Left forelimb (tissue), 1 donor: ENCODE measurements around the gene RB1.
"Not testable (repeated sequence)": the region's sequence is repeated elsewhere in the genome, so short reads cannot be mapped to it uniquely, and the experiment has no call there.

Experiments used
- DNase-seq: peaks from one replicate; pipeline ENCODE4 v3.0.0-alpha.2; 2018; ENCODE audit warnings: low spot score

Gene RB1

DNA sequence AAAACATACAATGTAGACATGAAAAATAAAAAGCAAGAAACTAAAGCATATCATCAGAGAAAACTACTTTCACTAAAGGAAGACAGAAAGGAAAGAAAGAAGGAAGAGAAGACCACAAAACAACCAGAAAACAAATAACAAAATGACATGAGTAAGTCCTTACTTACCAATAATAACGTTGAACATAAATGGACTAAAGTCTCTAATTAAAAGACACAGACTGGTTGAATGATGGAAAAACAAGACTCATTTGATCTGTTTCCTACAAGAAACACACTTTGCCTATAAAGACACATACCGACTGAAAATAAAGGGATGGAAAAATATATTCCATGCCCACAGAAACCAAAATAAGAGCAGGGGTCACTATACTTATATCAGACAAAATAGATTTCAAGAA lies 46.0 kb downstream of the RB1 start:
- DNase-seq, result no peak

DNA sequence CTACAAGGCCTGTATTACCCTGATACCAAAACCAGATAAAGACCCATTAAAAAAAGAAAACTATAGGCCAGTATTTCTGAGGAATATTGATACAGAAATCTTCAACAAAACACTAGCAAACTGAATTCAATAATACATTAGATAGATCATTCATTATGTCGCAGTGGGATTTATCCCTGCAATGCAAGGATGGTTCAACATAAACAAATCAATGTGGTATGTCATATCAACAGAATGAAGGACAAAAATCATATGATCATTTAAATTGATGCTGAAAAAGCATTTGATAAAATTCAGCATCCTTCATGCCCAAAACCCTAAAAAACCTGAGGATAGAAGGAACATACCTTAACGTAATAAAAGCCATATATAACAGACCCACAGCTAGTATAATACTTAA lies 50.0 kb downstream of the RB1 start:
- no peak for DNase-seq

DNA sequence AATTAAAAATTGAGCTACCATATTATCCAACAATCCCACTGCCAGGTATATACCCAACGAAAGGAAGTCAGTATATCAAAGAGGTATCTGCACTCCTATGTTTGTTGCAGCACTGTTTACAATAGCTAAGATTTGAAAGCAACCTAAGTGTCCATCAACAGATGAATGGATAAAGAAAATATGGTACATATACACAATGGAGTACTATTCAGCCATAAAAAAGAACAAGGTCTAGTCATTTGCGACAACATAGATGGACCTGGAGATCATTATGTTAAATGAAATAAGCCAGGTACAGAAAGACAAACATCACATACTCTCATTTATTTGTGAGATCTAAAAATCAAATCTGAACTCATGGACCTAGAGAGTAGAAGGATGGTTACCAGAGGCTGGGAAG lies 52.0 kb downstream of the RB1 start:
- not testable (repeated sequence) for DNase-seq

DNA sequence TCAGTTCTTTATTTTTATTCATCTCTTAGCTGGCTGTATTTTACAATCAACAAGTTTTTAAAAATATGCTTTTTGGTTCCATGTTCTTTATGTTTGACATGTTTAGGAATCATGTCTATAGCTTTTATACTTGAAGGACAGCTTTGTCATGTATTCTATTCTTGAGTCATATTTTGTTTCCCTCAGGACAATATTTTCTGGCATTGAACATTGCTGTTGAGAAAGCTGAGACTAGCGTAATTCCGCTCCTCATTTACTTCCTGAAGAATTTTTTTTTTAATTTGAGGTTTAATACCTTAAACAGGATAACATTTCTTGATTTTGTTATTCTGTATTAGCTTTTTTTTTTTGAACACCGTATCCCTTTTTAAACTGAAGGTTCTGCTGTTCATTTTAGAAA lies 53.2 kb downstream of the RB1 start:
- no peak for DNase-seq

DNA sequence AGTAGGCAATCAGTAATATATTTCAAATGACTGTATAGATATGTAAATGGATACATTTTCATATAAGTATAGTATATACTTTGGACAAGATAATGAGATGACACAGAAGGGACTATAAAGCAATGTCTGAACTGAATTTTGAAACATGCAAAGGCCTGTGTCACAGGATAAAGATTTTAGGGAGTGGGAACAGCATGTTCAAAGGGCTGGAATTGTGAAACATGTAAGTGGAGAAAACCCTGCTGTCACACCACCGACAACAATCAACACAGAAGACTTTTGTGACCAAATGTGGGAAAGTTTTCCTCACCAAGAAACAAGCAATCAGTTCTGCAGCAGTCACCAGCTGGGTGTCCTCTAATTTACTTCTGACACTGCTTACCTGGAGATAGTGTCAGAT lies 66.4 kb downstream of the RB1 start:
- DNase-seq, result no peak

DNA sequence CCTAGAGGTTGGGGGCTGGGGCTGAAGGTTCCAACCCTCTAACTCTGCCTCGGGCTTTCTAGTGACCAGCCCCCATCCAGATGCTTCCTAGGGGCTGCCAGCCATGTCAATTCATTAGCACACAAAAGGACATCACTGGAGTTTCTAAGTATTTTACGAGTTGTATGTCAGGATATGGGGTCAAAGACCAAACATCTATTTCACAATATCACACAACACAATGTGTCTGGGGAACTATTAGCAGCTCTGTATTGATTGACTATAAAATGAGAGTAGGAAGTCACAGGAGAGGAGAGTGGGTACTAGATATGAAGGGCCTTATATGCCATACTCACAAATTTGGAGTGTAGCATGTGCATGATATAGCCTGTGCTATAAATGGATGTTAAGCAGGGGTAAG lies 67.3 kb downstream of the RB1 start:
- DNase-seq, result no peak

DNA sequence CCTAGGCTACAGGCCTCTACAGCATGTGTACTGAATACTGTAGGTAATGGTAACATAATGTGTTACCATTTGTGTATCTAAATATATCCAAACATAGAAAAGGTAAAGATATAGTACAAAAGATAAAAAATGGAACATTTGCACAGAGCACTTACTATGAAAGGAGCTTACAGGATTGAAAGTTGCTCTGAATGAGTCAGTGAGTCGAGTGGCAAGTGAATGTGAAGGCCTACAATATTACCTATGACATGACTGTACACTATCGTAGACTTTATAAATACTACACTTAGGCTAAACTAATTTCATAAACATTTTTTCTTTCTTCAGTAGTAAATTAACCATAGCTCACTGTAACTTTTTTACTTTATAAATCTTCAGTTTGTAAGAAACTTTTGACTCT lies 74.3 kb downstream of the RB1 start:
- no peak for DNase-seq

DNA sequence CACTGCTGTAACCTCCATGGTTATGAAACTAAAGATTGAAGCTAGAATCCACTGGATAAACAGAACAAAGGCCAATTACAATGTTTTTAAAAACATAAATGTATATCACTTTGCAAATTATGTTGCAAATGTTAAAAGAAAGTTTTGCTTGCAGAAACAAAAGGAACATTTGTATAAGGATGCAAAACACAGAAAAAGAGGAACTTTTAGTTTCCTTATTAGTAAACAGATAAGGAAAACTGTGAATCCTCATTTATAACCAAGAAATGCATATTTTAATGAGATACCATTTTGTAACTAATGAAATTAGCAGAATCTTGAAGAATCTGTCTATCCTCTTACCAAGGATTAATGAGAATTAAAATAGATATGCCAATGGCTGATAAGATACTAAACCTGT lies 77.0 kb downstream of the RB1 start:
- DNase-seq, result no peak

DNA sequence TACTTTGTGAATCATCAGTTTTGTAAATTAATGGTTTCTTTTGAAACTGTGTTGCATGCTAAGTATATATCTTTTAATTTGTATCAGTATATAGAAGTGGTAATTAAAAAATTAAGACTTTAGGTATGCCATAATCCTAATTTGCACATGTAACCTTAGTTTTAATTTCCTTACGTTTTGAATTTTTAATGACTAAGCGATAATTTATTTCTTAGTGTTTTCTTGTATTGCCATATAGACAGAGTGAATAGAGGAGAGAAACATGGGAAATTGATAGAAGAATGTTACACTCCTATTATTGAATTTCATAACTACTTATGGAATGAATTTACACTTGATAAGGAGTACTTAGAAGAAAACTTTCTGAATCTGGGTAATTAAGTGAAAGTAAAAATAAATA lies 79.8 kb downstream of the RB1 start:
- no peak for DNase-seq

DNA sequence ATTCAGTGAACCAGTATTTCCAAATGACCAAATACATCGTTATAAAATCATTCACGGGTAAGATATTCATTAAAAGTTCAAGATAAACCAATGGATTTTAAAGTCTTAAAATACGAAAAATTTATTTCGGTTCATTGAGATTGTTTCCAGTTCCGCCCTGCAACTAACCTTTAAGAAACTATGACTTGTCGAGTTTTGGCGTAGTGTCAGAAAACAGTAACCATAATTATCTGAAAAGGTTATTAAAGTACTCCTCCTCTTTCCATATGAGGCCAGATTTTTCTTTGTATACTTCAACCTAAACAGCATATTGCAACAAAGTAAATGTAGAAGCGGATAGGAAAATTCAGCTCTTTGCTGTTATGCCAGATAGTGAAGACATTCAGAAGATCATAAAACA lies 83.3 kb downstream of the RB1 start:
- DNase-seq, result no peak

DNA sequence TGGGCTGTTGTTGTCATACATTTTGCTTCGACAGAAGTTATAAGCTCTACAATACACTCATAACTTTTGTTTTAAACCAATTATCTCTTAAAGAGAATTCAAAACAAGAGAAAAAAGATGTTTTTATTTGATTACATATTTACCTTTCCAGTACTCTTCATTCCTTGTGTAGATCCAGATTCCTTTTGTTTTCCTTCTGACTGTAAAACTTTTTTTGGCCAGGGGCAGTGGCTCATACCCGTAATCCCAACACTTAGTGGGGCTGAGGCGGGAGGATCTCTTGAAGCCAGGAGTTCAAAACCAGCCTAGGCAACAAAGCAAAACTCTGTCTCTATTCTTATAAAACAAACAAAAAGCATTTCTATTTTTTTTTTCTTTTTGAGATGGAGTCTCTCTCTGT lies 87.7 kb downstream of the RB1 start:
- DNase-seq, result no peak

DNA sequence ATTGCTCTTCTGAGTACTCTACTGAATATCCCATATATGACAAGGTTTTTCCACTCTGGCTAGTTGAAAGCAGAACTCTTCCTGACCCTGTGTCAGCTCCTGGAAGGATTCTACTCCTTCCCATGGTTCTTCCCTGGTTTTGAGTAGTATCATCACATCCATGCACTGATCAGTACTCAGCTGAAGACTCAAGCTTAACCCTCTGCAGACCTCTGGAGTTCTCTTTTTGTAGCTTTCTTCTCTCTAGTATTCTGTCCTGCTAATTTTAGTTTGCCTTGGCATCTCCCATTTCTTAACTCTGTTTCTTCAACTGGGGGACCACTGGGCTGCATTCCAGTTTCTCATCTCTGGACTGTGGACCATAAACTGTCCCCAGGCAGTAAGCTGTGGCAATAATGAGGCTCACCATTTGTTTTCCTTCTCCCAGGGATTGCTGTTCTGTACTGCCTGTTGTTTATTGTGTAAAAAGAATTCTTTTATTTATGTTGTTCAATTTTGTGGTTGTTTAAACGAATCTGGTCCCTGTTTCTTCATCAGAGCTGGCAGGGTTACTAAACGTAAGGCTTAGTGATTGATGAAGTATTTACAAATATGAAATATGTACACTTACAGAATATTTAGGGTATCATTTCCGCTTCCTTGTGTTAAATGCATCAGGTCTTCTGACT lies 89.6 kb downstream of the RB1 start:
- DNase-seq, result no peak

DNA sequence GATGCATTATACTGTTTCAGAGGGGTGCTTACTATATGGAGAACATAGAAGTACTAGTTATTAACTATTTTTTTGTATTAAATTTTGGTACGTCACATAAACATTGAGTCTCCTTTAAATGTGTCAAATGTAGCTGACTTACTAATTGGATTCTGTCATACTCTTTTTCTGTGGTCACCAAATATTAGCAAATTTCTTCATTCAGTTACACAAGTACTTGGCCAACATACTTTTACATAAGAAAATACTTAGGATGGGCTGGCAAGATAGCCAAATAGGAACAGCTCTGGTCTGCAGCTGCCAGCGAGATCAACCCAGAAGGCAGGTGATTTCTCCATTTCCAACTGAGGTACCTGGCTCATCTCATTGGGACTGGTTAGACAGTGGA lies 90.1 kb downstream of the RB1 start:
- no peak for DNase-seq

DNA sequence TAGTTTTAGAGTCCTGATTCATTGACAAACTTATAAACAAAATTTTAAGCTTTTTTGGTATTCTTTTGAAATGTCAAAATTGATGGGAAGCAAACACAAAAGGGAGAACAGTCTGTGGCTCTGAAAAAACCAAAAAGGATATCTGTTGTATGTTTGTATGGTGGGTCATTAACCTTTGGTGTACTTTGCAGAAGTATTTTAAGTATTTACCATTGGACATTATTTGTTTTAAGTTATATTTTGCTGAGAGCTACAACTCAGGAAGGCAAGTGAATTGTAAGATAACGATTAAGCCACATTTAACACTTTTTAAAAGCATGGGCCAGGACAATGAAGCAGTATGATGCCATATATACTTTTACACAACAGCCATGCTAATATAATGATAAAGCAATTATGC lies 94.2 kb downstream of the RB1 start:
- DNase-seq, result no peak

DNA sequence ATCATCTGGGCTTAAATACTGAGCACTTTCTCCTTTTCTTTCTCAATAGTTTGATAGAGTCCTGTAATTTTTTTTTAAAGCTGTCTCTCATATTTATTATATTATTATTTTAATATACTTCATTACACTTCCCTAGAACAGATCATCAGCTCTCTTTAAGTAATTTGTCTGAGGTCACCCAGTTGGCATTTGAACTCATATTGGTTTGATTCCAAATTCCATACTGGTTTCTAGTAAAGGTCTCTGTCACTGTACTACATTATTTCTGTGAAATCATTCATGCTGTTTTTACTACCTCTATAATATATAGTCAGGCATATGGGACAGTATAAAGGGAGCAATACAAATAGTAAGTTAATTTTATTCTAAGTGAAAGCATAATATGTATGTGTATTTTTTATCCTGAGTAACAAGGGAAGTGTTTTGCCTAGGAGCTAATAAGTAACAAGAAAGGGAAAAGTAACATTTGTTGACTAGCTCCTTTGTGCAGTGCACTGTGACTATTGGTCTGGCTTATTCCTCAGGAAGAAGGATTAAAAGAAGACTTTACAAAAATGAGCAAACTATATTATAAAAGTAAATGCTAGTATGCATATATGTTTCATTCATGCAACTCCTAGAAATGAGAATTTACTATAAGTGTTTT lies 95.0 kb downstream of the RB1 start:
- no peak for DNase-seq

DNA sequence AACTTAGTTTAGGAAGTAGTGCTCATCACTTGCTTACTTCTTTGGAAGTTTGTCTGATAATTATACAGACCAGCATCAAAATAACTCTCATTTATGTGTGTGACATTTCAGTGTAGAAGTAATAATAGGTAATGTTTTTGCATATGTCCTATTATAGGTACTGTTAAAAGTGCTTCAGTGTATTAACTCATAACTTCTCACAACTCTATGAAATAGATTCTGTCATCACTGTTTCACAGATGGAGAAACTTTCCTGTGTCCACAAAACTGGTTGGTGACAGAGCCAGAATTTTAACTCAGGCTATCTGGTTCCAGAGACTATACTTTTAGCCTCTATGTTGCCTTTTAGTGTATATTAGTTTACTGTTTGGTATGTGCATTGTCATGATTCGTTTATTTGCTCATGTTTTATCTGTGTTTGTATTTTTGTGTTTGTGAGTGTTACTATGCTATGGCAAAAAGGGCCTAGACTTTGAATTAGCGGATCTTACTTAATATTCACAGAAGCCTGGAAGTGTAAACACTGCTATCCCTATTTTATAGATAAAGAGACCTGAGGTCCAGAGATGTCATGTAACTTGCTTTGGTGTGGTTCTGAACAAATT lies 96.6 kb downstream of the RB1 start:
- DNase-seq, result no peak

DNA sequence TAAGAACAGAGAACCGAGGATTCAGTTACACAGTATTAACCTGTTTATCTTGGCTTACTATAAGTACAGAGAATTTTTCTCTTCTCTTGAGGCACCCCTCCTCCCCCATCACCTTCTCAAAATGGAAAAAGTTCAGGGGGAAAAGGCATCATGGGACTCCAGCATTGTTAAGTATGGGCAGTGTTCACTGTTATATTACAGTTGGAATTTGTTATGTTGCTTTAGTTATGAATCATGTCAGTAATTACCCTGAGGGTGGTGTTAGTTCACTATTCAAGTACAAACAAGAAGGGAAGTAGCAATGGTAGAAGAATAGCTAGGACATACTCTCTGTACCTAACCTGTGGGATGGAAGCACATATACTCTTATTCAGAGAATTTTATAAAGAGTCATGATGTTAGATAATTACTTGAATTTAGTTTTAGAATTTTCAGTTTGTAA lies 97.3 kb downstream of the RB1 start:
- DNase-seq, result no peak

DNA sequence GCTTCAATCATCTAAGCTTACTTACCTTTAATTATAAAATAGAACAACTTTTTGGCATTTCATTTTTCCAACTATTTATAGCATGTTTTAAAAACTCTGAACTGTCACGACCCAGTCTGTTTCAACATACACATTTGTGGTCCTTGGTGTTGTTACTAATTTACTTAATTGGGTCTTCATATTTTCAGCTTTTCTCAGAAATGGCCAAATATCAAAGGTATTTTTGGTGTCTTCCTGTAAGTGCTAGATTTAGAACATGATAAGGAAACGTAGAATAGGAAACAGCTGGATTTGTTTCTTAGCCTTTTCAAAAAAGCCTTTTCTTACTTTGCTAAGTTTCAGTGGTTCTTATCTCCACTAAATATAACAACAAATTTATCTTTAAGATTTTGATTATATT lies 97.9 kb downstream of the RB1 start:
- DNase-seq, result no peak

DNA sequence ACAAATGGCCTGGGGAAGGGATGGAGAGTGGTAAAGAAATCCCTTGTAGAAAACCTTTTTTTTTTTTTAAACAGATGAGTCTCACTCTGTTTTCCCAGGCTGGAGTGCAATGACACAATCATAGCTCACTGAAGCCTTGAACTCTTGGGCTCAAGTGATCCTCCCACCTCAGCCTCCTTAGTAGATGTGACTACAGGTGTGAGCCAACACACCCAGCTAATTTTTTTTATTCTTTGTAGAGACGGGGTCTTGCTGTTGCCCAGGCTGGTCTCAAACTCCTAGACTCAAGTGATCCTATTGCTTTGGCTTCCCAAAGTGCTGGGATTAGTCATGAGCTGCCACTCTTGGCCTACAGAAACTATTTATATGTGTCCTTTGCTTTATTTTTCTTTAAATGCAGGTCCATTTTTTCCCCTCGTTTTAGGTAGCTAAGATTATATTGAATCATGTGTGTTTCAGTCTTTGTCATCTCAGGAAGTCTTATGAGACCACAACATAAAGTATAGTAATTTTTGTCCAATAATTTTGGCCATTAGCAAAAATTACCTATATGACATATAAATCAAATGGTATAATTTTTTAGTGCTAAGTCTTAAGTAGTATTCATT lies 98.9 kb downstream of the RB1 start:
- DNase-seq, result no peak

DNA sequence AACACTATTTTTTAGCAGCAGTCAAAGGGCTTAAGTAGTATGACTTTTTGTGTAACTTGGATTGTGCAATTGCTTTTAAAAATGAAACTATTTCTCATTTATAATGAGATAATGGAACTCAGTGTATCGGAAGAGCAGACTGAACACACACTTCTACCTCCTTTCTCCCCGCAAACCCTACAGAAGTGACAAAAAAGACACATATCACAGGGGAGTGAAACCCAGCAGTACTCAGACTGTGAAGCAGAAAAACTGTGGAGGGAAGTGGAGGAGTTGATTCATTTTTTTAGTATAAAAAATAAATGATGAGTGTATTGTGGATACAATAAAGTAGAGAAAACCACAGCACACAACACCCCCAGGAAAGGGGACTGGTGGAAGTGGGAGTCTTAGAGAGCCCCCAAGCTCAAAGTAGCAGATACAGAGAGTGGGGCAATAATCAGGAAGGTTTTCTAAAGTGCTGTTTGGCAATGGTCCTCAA lies 99.6 kb downstream of the RB1 start:
- DNase-seq, result no peak

DNA sequence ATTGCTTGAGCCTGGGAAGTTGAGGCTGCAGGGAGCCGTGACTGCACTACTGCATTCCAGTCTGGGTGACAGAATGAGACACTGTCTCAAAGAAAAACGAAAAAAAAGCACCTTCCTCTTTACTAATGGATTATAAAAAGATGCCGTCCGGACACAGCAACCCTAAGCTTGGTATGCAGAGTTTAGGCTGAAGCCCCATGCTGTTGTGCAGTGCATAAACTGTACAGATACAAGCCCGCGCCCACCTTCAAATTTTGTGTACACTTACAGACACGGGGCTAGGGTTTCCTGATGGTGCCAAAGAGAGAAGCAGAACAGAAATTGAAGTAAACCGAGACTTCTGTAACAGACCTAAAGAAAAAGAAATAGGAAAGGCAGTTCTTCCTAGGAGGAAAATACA lies 100.4 kb downstream of the RB1 start:
- no peak for DNase-seq

DNA sequence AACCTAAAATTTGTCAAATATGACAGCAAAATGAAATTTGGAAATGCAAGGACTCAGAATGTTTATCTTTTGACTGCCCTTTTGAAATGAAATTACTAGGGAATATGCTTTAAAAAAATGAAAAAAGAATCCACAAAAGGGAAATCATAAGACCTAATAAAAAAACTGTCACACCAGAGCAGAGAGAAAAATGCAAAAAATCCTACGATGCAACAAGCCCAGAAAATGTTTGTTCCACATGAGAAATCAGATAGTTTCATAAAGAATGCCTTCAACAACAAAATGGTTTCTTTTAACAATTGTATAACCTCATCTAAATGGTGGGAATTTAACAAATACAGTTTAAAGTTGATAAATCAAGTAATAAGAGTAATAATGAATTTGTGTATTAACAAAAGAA lies 101.4 kb downstream of the RB1 start:
- DNase-seq, result no peak

DNA sequence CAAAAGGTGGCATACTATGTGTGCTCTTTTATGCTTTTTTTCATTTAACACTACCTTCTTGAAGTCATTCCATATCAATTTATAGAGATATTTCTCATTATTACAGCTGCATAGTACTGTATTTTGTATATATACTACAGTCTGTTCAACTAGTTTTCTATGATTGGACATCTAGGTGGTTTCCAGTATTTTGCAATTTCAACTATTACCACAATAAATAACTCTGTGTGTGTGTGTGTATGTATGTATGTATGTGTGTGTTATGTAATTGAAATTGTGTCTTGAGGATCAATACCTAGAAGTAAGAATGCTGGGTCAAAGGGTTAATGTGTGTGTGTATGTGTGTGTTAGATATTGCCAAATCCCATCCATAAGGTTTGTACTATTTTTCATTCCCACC lies 102.3 kb downstream of the RB1 start:
- DNase-seq, result no peak
